HG03432 (cell line): Measurements from ENCODE around the gene RMND5A.

Source experiments
- ATAC-seq: cut with Tn5 transposase; IDR thresholded peaks from one replicate; pipeline ENCODE4 v1.9.1; 2021; ENCODE audit warnings: mild to moderate bottlenecking, moderate library complexity; ENCODE audit not compliant: unreplicated experiment

Gene RMND5A

GRCh38 chr2:86760371-86760770, 40.3 kb downstream of the RMND5A start:
- no peak for ATAC-seq

GRCh38 chr2:86764661-86765309, 44.7 kb downstream of the RMND5A start:
- peak; percentile 72 for ATAC-seq

GRCh38 chr2:86765310-86765695, 45.2 kb downstream of the RMND5A start:
- no peak for ATAC-seq

GRCh38 chr2:86768189-86768949, 48.3 kb downstream of the RMND5A start:
- ATAC-seq = no peak

DNA sequence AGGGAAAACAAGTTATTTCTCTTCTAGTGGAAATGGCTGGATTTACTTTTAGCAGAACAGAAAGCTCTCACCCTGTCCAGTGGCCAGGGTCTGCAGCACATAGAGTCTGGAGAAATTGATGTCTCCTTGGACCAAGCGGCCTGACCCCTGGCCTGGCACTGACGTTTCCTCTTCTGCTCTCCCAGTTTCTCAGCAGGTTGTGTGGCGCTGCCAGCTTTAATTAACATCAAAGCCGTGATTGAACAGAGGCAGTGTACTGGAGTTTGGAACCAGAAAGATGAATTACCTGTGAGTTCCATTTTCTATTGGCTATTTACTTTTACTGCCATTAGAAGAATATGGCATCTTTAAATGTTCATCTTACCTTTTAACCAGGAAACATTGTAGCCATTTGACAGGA, 49.7 kb downstream of the RMND5A start:
- no peak for ATAC-seq

- no peak for ATAC-seq
Measured at GRCh38 chr2:86770816-86771301, 50.8 kb downstream of the RMND5A start.

GRCh38 chr2:86772611-86773010, 52.5 kb downstream of the RMND5A start:
- ATAC-seq = no peak

GRCh38 chr2:86774862-86775261, 54.8 kb downstream of the RMND5A start:
- ATAC-seq = no peak

DNA sequence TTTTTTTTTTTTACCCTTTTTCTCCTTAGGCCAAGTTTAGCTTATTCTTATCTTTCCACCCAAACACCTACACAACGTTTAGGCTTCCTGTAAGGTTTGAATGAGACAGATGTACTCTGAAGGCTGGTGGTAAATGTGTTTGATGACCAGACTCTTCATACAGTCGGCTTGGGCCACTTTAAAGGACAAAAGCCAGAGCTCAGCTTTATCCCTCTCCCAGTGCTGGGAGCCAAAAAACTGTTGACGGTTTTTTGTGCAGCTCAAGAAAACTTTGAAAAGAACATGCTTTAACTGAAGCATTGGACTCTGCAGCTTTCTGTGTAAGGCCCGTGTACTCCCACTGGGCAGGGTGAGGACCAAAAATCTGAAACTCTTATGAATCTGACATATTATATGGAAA, 55.2 kb downstream of the RMND5A start:
- no peak for ATAC-seq

DNA sequence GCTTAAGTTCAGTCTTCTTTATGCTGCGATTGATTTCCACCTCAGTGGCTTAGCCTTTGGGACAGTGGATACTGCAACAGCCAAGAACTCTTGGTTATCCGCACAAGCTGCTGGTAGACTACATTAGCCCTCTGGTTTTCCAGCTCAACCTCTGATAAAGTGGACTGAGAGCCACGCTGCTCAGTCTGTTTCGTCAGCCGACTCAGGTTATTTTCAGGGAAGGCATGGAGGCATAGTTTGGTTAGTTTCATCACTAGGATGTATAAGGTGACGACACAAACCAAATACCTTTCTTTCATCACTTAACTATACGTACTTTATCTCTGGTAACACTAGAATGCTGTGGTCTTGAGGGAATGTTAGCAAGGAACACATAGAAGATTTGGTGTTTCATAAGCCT, 56.4 kb downstream of the RMND5A start:
- ATAC-seq = no peak

- no peak for ATAC-seq
Measured at GRCh38 chr2:86778957-86779356, 58.9 kb downstream of the RMND5A start.

- no peak for ATAC-seq
Measured at GRCh38 chr2:86779971-86780370, 59.9 kb downstream of the RMND5A start.

GRCh38 chr2:86781363-86781762, 61.3 kb downstream of the RMND5A start:
- no peak for ATAC-seq

DNA sequence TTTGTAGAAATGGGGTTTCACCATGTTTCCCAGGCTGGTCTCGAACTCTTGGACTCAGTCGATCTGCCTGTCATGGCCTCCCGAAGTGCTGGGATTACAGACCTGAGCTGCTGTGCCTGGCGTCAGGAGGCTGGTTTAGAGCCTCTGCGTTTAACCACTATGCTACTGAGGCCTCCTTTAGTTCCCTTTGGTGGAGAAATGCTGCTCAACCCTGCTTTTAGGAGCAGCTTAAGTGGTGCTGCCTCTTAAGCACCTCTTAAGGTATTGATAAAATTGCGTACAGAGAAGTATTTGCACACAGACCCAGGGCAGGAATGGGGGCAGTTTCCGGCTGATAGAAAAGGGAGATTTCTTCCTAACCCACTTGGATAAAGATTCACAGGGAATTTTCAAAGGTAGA, 62.7 kb downstream of the RMND5A start:
- no peak for ATAC-seq

DNA sequence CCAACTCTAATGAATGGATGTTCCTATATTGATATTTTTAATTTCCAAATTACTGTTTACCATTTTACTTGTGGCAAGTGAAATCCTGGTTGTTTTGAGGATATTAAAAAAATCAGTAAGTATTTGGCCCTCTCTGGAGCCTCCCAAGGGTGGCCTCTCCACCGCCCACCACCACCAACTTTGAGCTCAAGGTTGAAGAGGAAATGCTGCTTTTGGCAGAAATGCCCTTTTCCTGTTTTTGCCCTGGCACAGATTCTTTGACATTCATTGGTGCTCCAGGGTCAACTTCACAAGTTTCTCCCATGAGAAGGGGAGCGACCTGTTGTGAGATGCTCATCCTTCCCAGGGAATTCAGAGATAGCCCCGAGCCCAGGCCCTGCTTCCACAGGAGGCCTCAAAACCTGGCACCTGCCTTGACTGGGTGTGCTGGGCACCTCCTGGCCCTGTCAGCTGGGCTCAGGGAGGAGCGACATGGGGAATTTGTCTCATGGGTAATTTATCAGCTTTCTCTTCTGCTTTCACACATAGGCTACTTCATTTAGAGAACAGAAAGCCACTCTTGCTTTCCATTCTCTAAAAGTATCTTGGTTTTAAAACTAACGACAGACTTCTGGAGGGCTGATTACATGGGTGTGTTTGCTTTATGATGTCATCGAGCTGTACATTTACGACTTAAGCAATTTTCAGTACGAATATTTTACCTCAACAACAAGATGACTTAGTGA, 63.7 kb downstream of the RMND5A start:
- ATAC-seq = peak; percentile 96

DNA sequence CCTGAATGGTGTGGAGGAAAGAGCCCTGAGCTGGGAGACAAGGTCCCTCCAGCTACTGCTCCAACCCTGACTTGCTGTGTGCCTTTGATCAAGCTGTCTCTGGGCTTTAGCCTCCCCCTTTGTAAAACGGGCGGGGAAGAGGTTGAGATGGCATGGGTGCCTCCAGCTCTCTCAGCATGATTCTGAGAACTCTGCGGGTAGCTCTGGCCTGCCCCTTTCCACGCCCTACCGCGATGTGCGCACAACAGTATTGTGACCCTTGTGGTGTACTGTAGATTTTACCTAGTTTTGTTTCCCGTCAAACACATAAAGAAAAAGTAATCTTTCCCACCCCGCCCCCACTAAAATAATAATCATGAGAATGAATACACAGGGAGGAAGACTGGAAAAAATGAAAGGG, 65.4 kb downstream of the RMND5A start:
- ATAC-seq = no peak

- no peak for ATAC-seq
Measured at GRCh38 chr2:86786001-86786536, 66.0 kb downstream of the RMND5A start.

- no peak for ATAC-seq
Measured at GRCh38 chr2:86787736-86788135, 67.6 kb downstream of the RMND5A start.

DNA sequence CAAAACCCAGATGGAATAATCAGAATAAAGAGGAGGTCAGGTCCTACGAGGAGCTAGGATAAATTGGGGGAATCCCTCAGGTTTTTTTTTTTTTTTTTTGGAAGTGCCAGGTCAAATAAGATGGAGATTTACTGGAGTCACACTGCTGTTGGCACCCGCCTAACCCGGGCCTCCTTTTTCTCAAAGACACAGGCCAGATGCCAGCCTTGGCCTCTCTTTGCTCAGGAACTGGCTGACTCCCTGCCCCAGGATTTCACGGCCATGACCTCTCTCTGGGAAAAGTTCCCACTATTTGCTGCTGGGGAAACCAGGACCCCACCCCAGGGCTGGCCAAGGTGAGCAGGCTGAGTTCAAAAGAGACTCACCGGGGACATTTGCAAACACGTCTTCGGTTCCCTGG, 68.1 kb downstream of the RMND5A start:
- ATAC-seq = no peak

GRCh38 chr2:86788881-86789686, 69.0 kb downstream of the RMND5A start:
- ATAC-seq = no peak

- ATAC-seq = no peak
Measured at GRCh38 chr2:86789687-86790133, 69.6 kb downstream of the RMND5A start.
